RWPE2 (cell line): ENCODE results near the gene GAL3ST3.
A peak's percentile ranks its signal among the peaks of the same experiment; 100 is the strongest.

Source experiments
- ATAC-seq: fragments of 200-7000 bp; cut with Tn5 transposase; 3 replicates; pipeline ENCODE4 v1.9.1; 2021; ENCODE audit warnings: low read depth
- DNase-seq: peaks from one replicate; pipeline ENCODE4 v3.0.0-alpha.2; 2020; ENCODE audit warnings: low spot score
- H3K27ac ChIP-seq: fragments of 450-650 bp; 2 replicates; pipeline ENCODE4 v1.5.1; 2017; ENCODE audit warnings: mild to moderate bottlenecking; ENCODE audit not compliant: poor library complexity, severe bottlenecking
- H3K27me3 ChIP-seq: fragments of 250-450 bp; sonication (Bioruptor Pico); 2 replicates; pipeline ENCODE4 v1.5.1; 2021; ENCODE audit warnings: mild to moderate bottlenecking, moderate library complexity; ENCODE audit not compliant: insufficient read depth, poor library complexity, severe bottlenecking
- H3K36me3 ChIP-seq: fragments of 250-450 bp; sonication (Bioruptor Pico); 2 replicates; pipeline ENCODE4 v1.5.1; 2020; ENCODE audit warnings: low read depth, mild to moderate bottlenecking, moderate library complexity
- H3K4me1 ChIP-seq: fragments of 250-450 bp; sonication (Bioruptor Pico); 2 replicates; pipeline ENCODE4 v1.5.1; 2021; ENCODE audit warnings: mild to moderate bottlenecking, moderate library complexity; ENCODE audit not compliant: insufficient read depth, poor library complexity, severe bottlenecking
- H3K4me3 ChIP-seq: fragments of 250-450 bp; sonication (Bioruptor Pico); 2 replicates; pipeline ENCODE4 v1.5.1; 2021; ENCODE audit warnings: mild to moderate bottlenecking, moderate library complexity; ENCODE audit not compliant: severe bottlenecking
- H3K9me3 ChIP-seq: fragments of 250-450 bp; sonication (Bioruptor Pico); 2 replicates; pipeline ENCODE4 v1.5.1; 2021; ENCODE audit warnings: mild to moderate bottlenecking, moderate library complexity; ENCODE audit not compliant: severe bottlenecking
- CTCF ChIP-seq: fragments of 450-650 bp; IDR thresholded peaks from one replicate; pipeline ENCODE4 v1.5.1; 2017; ENCODE audit warnings: mild to moderate bottlenecking, moderate library complexity; ENCODE audit not compliant: poor library complexity, severe bottlenecking

The GAL3ST3 gene

GRCh38 chr11:66069715-66070603 lies 21.0 kb upstream of the GAL3ST3 start, which contains the start of gene PACS1:
Gene PACS1 (plus strand): TSS chr11:66070272. CDS start chr11:66070487, 215 bp downstream.
- peaks cover 7% of the 10 kb centered on the region for H3K4me1 ChIP-seq
- no peaks in the 10 kb centered on the region for H3K27me3 ChIP-seq
- DNase-seq, result no peak
- no peak for TF ChIP-seq CTCF
- peak within 1 kb of the TSS; percentile 100 for H3K4me3 ChIP-seq
- H3K36me3 ChIP-seq, result peaks cover 58% of the 10 kb centered on the region
- no peaks in the 10 kb centered on the region for H3K9me3 ChIP-seq
- peak; percentile 50 for ATAC-seq
- peak within 1 kb of the TSS; percentile 91 for H3K27ac ChIP-seq

- ATAC-seq (peak; percentile 9), DNase-seq (no peak)
- peak overlapping the region; percentile 100 for H3K4me3 ChIP-seq
- peak overlapping the region; percentile 91 for H3K27ac ChIP-seq
- peaks cover 7% of the 10 kb centered on the region for H3K4me1 ChIP-seq
- no peaks in the 10 kb centered on the region for H3K27me3 ChIP-seq
- H3K9me3 ChIP-seq, result no peaks in the 10 kb centered on the region
- TF ChIP-seq CTCF, result no peak
- peaks cover 61% of the 10 kb centered on the region for H3K36me3 ChIP-seq
Measured at GRCh38 chr11:66068923-66069714, 20.2 kb upstream of the GAL3ST3 start.

GRCh38 chr11:66068154-66068821 lies 19.3 kb upstream of the GAL3ST3 start:
- DNase-seq, result no peak
- H3K36me3 ChIP-seq, result peaks cover 67% of the 10 kb centered on the region
- no peak overlapping the region for H3K4me3 ChIP-seq
- H3K9me3 ChIP-seq, result no peaks in the 10 kb centered on the region
- H3K27me3 ChIP-seq, result no peaks in the 10 kb centered on the region
- peak; percentile 90 for TF ChIP-seq CTCF
- peaks cover 7% of the 10 kb centered on the region for H3K4me1 ChIP-seq
- H3K27ac ChIP-seq, result peak overlapping the region; percentile 91
- peak; percentile 55 for ATAC-seq

GRCh38 chr11:66067640-66068039 lies 18.7 kb upstream of the GAL3ST3 start:
- DNase-seq, result no peak
- TF ChIP-seq CTCF, result no peak
- Histone ChIP-seq H3K4me1 (peaks cover 7% of the 10 kb centered on the region), H3K9me3 (no peaks in the 10 kb centered on the region), H3K27me3 (no peaks in the 10 kb centered on the region), H3K4me3 (no peak overlapping the region), H3K36me3 (peaks cover 68% of the 10 kb centered on the region), H3K27ac (no peak overlapping the region)
- no peak for ATAC-seq
